ENCODE measurements around the gene MCM8.

DNA sequence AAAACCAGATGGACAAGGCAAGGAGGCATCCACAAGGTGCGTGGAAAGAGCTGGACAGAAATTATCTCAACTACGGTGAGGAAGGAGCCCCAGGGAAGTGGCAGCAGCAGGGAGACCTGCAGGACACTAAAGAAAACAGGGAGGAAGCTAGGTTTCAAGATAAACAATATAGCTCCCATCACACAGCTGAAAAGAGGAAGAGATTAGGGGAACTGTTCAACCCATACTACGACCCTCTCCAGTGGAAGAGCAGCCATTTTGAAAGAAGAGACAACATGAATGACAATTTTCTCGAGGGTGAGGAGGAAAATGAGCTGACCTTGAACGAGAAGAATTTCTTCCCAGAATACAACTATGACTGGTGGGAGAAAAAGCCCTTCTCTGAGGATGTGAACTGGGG, 27.0 kb upstream of the MCM8 start:
- TF ChIP-seq CTCF (IDR thresholded peaks at IDR 0.05; ENCODE audit: low read depth, low read length, missing input control) (no peak), YY1 (IDR thresholded peaks at IDR 0.05) (no peak)
- TF ChIP-seq, protein P1, sequence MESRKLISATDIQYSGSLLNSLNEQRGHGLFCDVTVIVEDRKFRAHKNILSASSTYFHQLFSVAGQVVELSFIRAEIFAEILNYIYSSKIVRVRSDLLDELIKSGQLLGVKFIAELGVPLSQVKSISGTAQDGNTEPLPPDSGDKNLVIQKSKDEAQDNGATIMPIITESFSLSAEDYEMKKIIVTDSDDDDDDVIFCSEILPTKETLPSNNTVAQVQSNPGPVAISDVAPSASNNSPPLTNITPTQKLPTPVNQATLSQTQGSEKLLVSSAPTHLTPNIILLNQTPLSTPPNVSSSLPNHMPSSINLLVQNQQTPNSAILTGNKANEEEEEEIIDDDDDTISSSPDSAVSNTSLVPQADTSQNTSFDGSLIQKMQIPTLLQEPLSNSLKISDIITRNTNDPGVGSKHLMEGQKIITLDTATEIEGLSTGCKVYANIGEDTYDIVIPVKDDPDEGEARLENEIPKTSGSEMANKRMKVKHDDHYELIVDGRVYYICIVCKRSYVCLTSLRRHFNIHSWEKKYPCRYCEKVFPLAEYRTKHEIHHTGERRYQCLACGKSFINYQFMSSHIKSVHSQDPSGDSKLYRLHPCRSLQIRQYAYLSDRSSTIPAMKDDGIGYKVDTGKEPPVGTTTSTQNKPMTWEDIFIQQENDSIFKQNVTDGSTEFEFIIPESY (IDR thresholded peaks at IDR 0.05): no peak

All from liver (tissue), 2 donors.